Measurements from ENCODE around the gene CD6. TPM values are rescaled to one million over a fixed set of nuclear protein-coding genes. Genes with fewer than 3 reads are reported as not detected.
A peak's percentile ranks its signal among the peaks of the same experiment; 100 is the strongest.

Gene CD6
- total RNA-seq, 1 donor from 2014 or later, result 12.0 TPM

GRCh38 chr11:61042961-61043540 is 71.6 kb downstream of the CD6 start:
- H3K4me3 Mint-ChIP-seq, result peak overlapping the region; percentile 75
- DNase-seq, result no peak
- ChIA-PET CTCF (interaction anchor here (1.3 to 2.4 kb wide), 4 partner anchors 18 to 86 kb away, joined by 3 to 7 read pairs (median 4); partner anchors contain the start of gene CD6), POLR2A (interaction anchor here (0.9 to 2.3 kb wide), 8 partner anchors 10 to 114 kb away, joined by 4 to 9 read pairs (median 6); partner anchors contain the start of gene CD6)
- H3K27ac Mint-ChIP-seq, result peak overlapping the region; percentile 86
- peaks cover 29% of the 10 kb centered on the region for H3K4me1 Mint-ChIP-seq
- H3K27me3 Mint-ChIP-seq, result no peaks in the 10 kb centered on the region
- no peak for TF ChIP-seq CTCF (IDR thresholded peaks at IDR 0.05)
- no peaks in the 10 kb centered on the region for H3K9me3 Mint-ChIP-seq
- intact Hi-C loops (cut with micrococcal nuclease), result loop anchor here (2.0 kb wide), 2 partner anchors 18 to 72 kb away; partner anchors contain the start of gene CD6
- H3K36me3 Mint-ChIP-seq (ENCODE audit: low read depth), result no peaks in the 10 kb centered on the region
- ATAC-seq (ENCODE audit: low read depth), result peak; percentile 38

- no peaks in the 10 kb centered on the region for H3K27me3 Mint-ChIP-seq
- ATAC-seq (ENCODE audit: low read depth), result no peak
- H3K36me3 Mint-ChIP-seq (ENCODE audit: low read depth), result no peaks in the 10 kb centered on the region
- no peak for DNase-seq
- H3K9me3 Mint-ChIP-seq, result no peaks in the 10 kb centered on the region
- peaks cover 24% of the 10 kb centered on the region for H3K4me1 Mint-ChIP-seq
- POLR2A ChIA-PET, result no interaction called here
- no peak overlapping the region for H3K27ac Mint-ChIP-seq
- no peak for TF ChIP-seq CTCF (IDR thresholded peaks at IDR 0.05)
- CTCF ChIA-PET, result interaction anchor here (1.0 kb wide), 1 partner anchor 9 kb away, joined by 3 read pairs; no protein-coding TSS in a partner anchor
- intact Hi-C loops (cut with micrococcal nuclease), result no loop called here
- H3K4me3 Mint-ChIP-seq, result no peak overlapping the region
These were observed 73.8 kb downstream of the CD6 start for GRCh38 chr11:61045271-61045670.

GRCh38 chr11:61046833-61047232 is 75.4 kb downstream of the CD6 start:
- no peak for TF ChIP-seq CTCF (IDR thresholded peaks at IDR 0.05)
- DNase-seq, result no peak
- intact Hi-C loops (cut with micrococcal nuclease), result no loop called here
- H3K4me3 Mint-ChIP-seq, result no peak overlapping the region
- no peak for ATAC-seq (ENCODE audit: low read depth)
- no peaks in the 10 kb centered on the region for H3K9me3 Mint-ChIP-seq
- CTCF ChIA-PET, result interaction anchor here (0.8 kb wide), 1 partner anchor 17 kb away, joined by 3 read pairs; no protein-coding TSS in a partner anchor
- POLR2A ChIA-PET, result interaction anchor here (1.2 kb wide), 1 partner anchor 26 kb away, joined by 5 read pairs; no protein-coding TSS in a partner anchor
- no peaks in the 10 kb centered on the region for H3K36me3 Mint-ChIP-seq (ENCODE audit: low read depth)
- H3K4me1 Mint-ChIP-seq, result peaks cover 16% of the 10 kb centered on the region
- no peak overlapping the region for H3K27ac Mint-ChIP-seq
- no peaks in the 10 kb centered on the region for H3K27me3 Mint-ChIP-seq

- ATAC-seq (ENCODE audit: low read depth), result no peak
- H3K36me3 Mint-ChIP-seq (ENCODE audit: low read depth), result peaks cover 1% of the 10 kb centered on the region
- H3K27ac Mint-ChIP-seq, result no peak overlapping the region
- no peak for TF ChIP-seq CTCF (IDR thresholded peaks at IDR 0.05)
- H3K4me1 Mint-ChIP-seq, result peaks cover 3% of the 10 kb centered on the region
- no peak for DNase-seq
- no peaks in the 10 kb centered on the region for H3K9me3 Mint-ChIP-seq
- intact Hi-C loops (cut with micrococcal nuclease), result no loop called here
- POLR2A ChIA-PET, result no interaction called here
- H3K27me3 Mint-ChIP-seq, result no peaks in the 10 kb centered on the region
- CTCF ChIA-PET, result interaction anchor here (1.3 kb wide), 1 partner anchor 117 kb away, joined by 3 read pairs; no protein-coding TSS in a partner anchor
- no peak overlapping the region for H3K4me3 Mint-ChIP-seq
These were observed 77.0 kb downstream of the CD6 start for GRCh38 chr11:61048368-61049062.

- no peak for TF ChIP-seq CTCF (IDR thresholded peaks at IDR 0.05)
- intact Hi-C loops (cut with micrococcal nuclease), result no loop called here
- CTCF ChIA-PET, result interaction anchor here (1.3 kb wide), 1 partner anchor 117 kb away, joined by 3 read pairs; no protein-coding TSS in a partner anchor
- POLR2A ChIA-PET, result no interaction called here
- peaks cover 3% of the 10 kb centered on the region for H3K4me1 Mint-ChIP-seq
- peaks cover 2% of the 10 kb centered on the region for H3K36me3 Mint-ChIP-seq (ENCODE audit: low read depth)
- H3K27ac Mint-ChIP-seq, result no peak overlapping the region
- no peaks in the 10 kb centered on the region for H3K27me3 Mint-ChIP-seq
- DNase-seq (no peak), ATAC-seq (ENCODE audit: low read depth) (no peak)
- no peaks in the 10 kb centered on the region for H3K9me3 Mint-ChIP-seq
- no peak overlapping the region for H3K4me3 Mint-ChIP-seq
These were observed 77.5 kb downstream of the CD6 start for GRCh38 chr11:61049063-61049377.

Data from activated B cell treated with CpG ODN at 0.5 μM for 24 hours (primary cell).